Stimulated activated naive CD8-positive, alpha-beta T cell treated with anti-CD3 and anti-CD28 coated beads, Interleukin-15, Interleukin-2, amounts not matched to agents 100 ng/mL and 50 ng/mL, for 24 hours (primary cell): Measurements from ENCODE around the gene OXT.
"Not testable (repeated sequence)": the region's sequence is repeated elsewhere in the genome, so short reads cannot be mapped to it uniquely, and the experiment has no call there.

Experiments
- H3K27ac Mint-ChIP-seq: one replicate; pipeline ENCODE4 v1.8.0; 2021; ENCODE audit warnings: mild to moderate bottlenecking, mixed read lengths
- H3K27me3 Mint-ChIP-seq: one replicate; pipeline ENCODE4 v1.8.0; 2021; ENCODE audit warnings: mixed read lengths
- H3K36me3 Mint-ChIP-seq: one replicate; pipeline ENCODE4 v1.8.0; 2021; ENCODE audit warnings: low read depth, mixed read lengths
- H3K4me1 Mint-ChIP-seq: one replicate; pipeline ENCODE4 v1.8.0; 2021; ENCODE audit warnings: low read depth, mixed read lengths
- H3K4me3 Mint-ChIP-seq: one replicate; pipeline ENCODE4 v1.8.0; 2021; ENCODE audit warnings: mild to moderate bottlenecking, mixed read lengths
- H3K9me3 Mint-ChIP-seq: one replicate; pipeline ENCODE4 v1.8.0; 2021; ENCODE audit warnings: mixed read lengths

Gene OXT

DNA sequence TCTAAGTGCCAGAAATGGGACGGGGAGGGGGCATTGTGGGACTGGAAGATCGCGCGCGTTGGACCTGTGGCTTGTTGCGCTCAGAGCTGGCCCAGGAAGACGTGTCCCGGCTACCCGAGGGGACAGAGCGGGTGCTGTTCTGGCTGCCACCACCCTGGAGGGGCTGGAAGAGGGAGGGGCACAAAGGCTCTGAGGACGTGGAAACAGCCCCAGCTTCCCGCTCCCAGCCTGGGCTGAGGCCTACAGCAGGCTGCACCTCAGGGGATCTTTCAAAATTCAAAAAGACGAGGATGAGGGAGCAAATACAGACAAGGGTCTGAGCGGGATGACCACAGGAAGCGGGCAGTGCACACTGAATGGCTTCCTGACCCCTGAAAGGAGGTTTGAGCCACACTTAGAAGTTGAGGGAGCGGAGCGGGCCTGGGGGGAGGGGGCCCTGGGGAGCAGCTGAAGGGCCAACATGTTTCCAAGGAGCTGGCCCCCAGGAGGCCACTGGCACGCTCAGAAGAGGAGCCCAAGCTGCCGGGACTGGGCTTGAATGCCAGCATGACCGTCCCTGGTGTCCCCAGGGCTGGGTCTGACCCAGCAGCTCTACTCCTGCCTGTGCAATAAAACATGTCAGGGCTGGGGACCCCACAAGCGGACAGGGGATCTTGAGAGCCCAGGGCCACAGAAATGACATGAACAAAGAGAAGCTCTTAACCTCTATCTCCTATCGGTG, 1.3 kb downstream of the OXT start:
- Mint-ChIP-seq H3K9me3 (no peaks in the 10 kb centered on the region), H3K36me3 (no peaks in the 10 kb centered on the region), H3K27me3 (peaks cover 2% of the 10 kb centered on the region), H3K4me1 (peaks cover 27% of the 10 kb centered on the region), H3K4me3 (peak overlapping the region; percentile 69), H3K27ac (no peak overlapping the region)

- not testable (repeated sequence) for H3K9me3 Mint-ChIP-seq, H3K27me3 Mint-ChIP-seq, H3K27ac Mint-ChIP-seq, H3K36me3 Mint-ChIP-seq
- peak overlapping the region; percentile 17 for H3K4me3 Mint-ChIP-seq
- peaks cover 31% of the 10 kb centered on the region for H3K4me1 Mint-ChIP-seq
These were observed 1.8 kb downstream of the OXT start for GRCh38 chr20:3073251-3073643.

GRCh38 chr20:3074812-3075211, 3.4 kb downstream of the OXT start:
- H3K27me3 Mint-ChIP-seq: peaks cover 15% of the 10 kb centered on the region
- no peaks in the 10 kb centered on the region for H3K36me3 Mint-ChIP-seq
- H3K9me3 Mint-ChIP-seq: no peaks in the 10 kb centered on the region
- H3K4me3 Mint-ChIP-seq: no peak overlapping the region
- no peak overlapping the region for H3K27ac Mint-ChIP-seq
- H3K4me1 Mint-ChIP-seq: peaks cover 31% of the 10 kb centered on the region

DNA sequence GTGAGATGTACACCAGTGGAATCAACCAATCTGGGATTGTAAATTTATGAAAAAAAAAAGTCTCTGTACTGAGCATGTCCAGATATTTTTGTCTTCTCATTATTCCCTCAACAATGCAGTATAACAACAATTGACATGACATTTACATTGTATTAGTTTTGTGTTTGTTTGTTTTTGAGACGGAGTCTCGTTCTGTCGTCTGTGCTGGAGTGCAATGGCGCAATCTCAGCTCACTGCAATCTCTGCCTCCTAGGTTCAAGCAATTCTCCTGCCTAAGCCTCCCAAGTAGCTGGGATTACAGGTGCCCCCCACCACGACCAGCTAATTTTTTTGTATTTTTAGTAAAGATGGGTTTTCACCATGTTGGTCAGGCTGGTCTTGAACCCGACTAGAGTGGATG, 3.9 kb downstream of the OXT start:
- not testable (repeated sequence) for H3K9me3 Mint-ChIP-seq, H3K4me3 Mint-ChIP-seq, H3K27ac Mint-ChIP-seq, H3K36me3 Mint-ChIP-seq
- Mint-ChIP-seq H3K4me1 (peaks cover 31% of the 10 kb centered on the region), H3K27me3 (peaks cover 17% of the 10 kb centered on the region)

- Mint-ChIP-seq H3K27ac (no peak overlapping the region), H3K4me1 (peaks cover 16% of the 10 kb centered on the region), H3K9me3 (no peaks in the 10 kb centered on the region), H3K27me3 (peaks cover 38% of the 10 kb centered on the region), H3K4me3 (peak overlapping the region; percentile 20), H3K36me3 (no peaks in the 10 kb centered on the region)
These were observed 6.3 kb downstream of the OXT start for GRCh38 chr20:3077618-3078134.

GRCh38 chr20:3080939-3081388, 9.5 kb downstream of the OXT start:
- H3K9me3 Mint-ChIP-seq: no peaks in the 10 kb centered on the region

GRCh38 chr20:3081641-3082040, 10.2 kb downstream of the OXT start:
- no peaks in the 10 kb centered on the region for H3K36me3 Mint-ChIP-seq
- H3K27ac Mint-ChIP-seq: no peak overlapping the region
- peaks cover 14% of the 10 kb centered on the region for H3K4me1 Mint-ChIP-seq
- H3K9me3 Mint-ChIP-seq: no peaks in the 10 kb centered on the region
- no peak overlapping the region for H3K4me3 Mint-ChIP-seq
- peaks cover 55% of the 10 kb centered on the region for H3K27me3 Mint-ChIP-seq

More at GRCh38 chr20:3080939-3081388, 9.5 kb downstream of the OXT start:
- H3K27me3 Mint-ChIP-seq: peaks cover 55% of the 10 kb centered on the region
- H3K4me1 Mint-ChIP-seq: peaks cover 16% of the 10 kb centered on the region
- H3K4me3 Mint-ChIP-seq: no peak overlapping the region
- no peaks in the 10 kb centered on the region for H3K36me3 Mint-ChIP-seq
- no peak overlapping the region for H3K27ac Mint-ChIP-seq

- Mint-ChIP-seq H3K4me1 (peaks cover 7% of the 10 kb centered on the region), H3K27me3 (peaks cover 55% of the 10 kb centered on the region), H3K27ac (no peak overlapping the region), H3K36me3 (no peaks in the 10 kb centered on the region), H3K9me3 (no peaks in the 10 kb centered on the region), H3K4me3 (peak overlapping the region; percentile 0)
These were observed 11.0 kb downstream of the OXT start for GRCh38 chr20:3082306-3082951.

- Mint-ChIP-seq H3K36me3 (no peaks in the 10 kb centered on the region), H3K27ac (no peak overlapping the region), H3K4me3 (peak overlapping the region; percentile 35), H3K9me3 (no peaks in the 10 kb centered on the region), H3K27me3 (peaks cover 49% of the 10 kb centered on the region), H3K4me1 (no peaks in the 10 kb centered on the region)
These were observed 11.8 kb downstream of the OXT start for GRCh38 chr20:3082955-3083952.

GRCh38 chr20:3084283-3084985, 13.0 kb downstream of the OXT start, which contains the start of gene AVP:
Gene AVP, minus strand, starts transcription at chr20:3084724. Its CDS starts 50 bp downstream, at chr20:3084674.
- no peaks in the 10 kb centered on the region for H3K36me3 Mint-ChIP-seq
- H3K27me3 Mint-ChIP-seq: peaks cover 44% of the 10 kb centered on the region
- peak within 1 kb of the TSS; percentile 35 for H3K4me3 Mint-ChIP-seq
- H3K9me3 Mint-ChIP-seq: no peaks in the 10 kb centered on the region
- no peak within 1 kb of the TSS for H3K27ac Mint-ChIP-seq
- H3K4me1 Mint-ChIP-seq: no peaks in the 10 kb centered on the region

- no peaks in the 10 kb centered on the region for H3K9me3 Mint-ChIP-seq
- H3K27ac Mint-ChIP-seq: no peak overlapping the region
- no peak overlapping the region for H3K4me3 Mint-ChIP-seq
- peaks cover 44% of the 10 kb centered on the region for H3K27me3 Mint-ChIP-seq
- H3K4me1 Mint-ChIP-seq: no peaks in the 10 kb centered on the region
- H3K36me3 Mint-ChIP-seq: no peaks in the 10 kb centered on the region
These were observed 13.6 kb downstream of the OXT start for GRCh38 chr20:3084986-3085360.

GRCh38 chr20:3085571-3086072, 14.2 kb downstream of the OXT start:
- H3K4me1 Mint-ChIP-seq: peaks cover 5% of the 10 kb centered on the region
- H3K4me3 Mint-ChIP-seq: no peak overlapping the region
- peaks cover 44% of the 10 kb centered on the region for H3K27me3 Mint-ChIP-seq
- no peaks in the 10 kb centered on the region for H3K9me3 Mint-ChIP-seq
- H3K27ac Mint-ChIP-seq: no peak overlapping the region
- H3K36me3 Mint-ChIP-seq: no peaks in the 10 kb centered on the region

GRCh38 chr20:3088031-3088430, 16.6 kb downstream of the OXT start:
- Mint-ChIP-seq H3K36me3 (no peaks in the 10 kb centered on the region), H3K27ac (no peak overlapping the region), H3K9me3 (no peaks in the 10 kb centered on the region), H3K27me3 (peaks cover 30% of the 10 kb centered on the region), H3K4me3 (no peak overlapping the region), H3K4me1 (peaks cover 18% of the 10 kb centered on the region)

- Mint-ChIP-seq H3K9me3 (no peaks in the 10 kb centered on the region), H3K27ac (no peak overlapping the region), H3K36me3 (no peaks in the 10 kb centered on the region), H3K4me3 (no peak overlapping the region), H3K4me1 (peaks cover 30% of the 10 kb centered on the region), H3K27me3 (peaks cover 13% of the 10 kb centered on the region)
These were observed 19.1 kb downstream of the OXT start for GRCh38 chr20:3090565-3090964.
